Endometrial microvascular endothelial cells (primary cell): ENCODE measurements around the gene FAS. TPM values are rescaled to one million over a fixed set of nuclear protein-coding genes. Genes with fewer than 3 reads are reported as not detected.
"Not testable (repeated sequence)": the region's sequence is repeated elsewhere in the genome, so short reads cannot be mapped to it uniquely, and the experiment has no call there.

Source experiments
- in situ Hi-C: cut with HindIII; loops from 2 replicates; pipeline ENCODE4 v1.10.0; 2017; ENCODE audit warnings: low sequenced_read_pairs, low pct_unique_long_range_greater_than_20kb; ENCODE audit errors: inconsistent ontology term
- total RNA-seq: library from RNA; depleted of rRNA; stranded (reverse); fragments of >200 nt; gene quantifications from one replicate; pipeline ENCODE4 v1.2.3, GENCODE V29; 2015; ENCODE audit errors: inconsistent ontology term

FAS gene
- total RNA-seq, 1 donor from 2014 or later = 5.8 TPM

DNA sequence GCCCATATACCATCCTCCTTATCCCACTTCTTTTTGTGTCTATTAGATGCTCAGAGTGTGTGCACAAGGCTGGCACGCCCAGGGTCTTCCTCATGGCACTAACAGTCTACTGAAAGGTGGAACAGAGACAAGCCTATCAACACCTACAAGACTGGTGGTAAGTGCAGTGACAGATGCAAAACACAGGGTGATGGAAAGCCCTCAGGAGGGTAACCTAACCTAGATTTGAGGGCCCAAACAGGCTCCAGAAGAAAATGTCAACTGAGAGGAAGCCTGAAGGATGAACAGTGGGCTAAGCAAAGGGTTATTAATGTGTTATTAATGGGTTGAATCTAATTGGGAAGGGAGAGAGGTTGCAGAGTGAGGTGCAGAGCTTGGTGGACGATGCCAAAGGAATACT lies 1.2 kb upstream of the FAS start:
- in situ Hi-C loops = no loop called here

GRCh38 chr10:88989824-88990383 lies 694 bp upstream of the FAS start:
- in situ Hi-C loops = no loop called here

GRCh38 chr10:88991161-88991898 lies 732 bp downstream of the FAS start:
- in situ Hi-C loops = no loop called here

- in situ Hi-C loops = no loop called here
Observed at GRCh38 chr10:88991899-88992320, 1.3 kb downstream of the FAS start.

DNA sequence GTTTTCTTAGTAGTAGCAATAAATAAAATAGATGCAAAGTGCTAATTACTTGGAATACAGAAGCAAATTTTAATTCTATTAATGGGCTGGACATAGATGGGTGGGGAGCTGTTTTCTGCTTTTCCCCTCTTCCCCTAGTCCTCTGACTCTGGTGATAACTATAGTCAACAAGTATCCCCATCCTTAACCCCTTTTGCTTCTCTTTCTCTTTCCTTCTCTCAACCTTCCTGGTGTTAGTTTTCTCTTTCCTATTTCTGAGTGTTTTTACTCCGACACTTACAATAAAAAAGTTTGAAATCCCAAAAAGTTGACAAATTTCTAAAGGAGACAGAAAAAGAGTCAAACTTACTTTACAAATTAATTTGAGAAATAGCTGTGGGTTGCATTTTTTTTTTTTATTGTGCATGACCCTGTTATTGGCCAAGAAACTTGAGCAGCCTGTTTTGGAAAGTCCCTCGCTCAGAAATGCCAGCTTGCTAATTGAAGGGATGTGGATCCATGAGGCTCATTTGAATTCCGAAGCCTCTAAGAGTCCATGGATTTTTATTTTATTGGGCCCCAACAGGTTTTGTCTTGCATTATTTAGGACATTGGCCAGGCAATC lies 2.4 kb downstream of the FAS start:
- in situ Hi-C loops = no loop called here

GRCh38 chr10:88994019-88994418 lies 3.4 kb downstream of the FAS start:
- in situ Hi-C loops = no loop called here

DNA sequence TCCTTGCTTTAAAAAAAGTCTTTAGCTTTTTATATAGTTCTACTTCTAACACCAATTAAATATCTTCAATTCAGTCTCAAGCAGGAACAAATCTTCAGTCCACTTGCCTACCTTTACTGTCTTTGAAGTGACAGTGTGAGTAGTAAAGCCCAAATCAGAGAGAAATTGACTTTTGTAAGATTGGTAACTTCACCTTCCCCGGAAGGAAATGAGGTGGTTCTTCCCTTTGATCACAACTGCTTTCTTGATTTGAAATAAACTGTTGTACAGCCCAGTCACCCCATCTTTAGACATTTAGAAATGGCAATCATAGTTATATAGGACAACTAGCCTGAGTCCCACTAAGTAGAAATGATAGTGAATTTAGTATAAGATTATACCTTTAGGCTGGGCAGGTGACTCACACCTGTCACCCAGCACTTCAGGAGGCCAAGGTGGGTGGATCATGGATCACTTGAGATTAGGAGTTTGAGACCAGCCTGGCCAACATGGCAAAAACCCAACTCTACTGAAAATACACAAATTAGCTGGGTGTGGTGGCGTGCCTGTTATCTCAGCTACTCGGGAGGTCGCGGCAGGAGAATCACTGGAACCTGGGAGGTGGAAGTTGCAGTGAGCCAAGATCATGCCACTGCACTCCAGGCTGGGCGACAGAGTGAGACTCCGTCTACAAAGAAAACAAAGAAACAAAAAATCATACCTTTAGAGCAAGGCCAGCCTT lies 4.7 kb downstream of the FAS start:
- in situ Hi-C loops = no loop called here

- in situ Hi-C loops = no loop called here
Observed at GRCh38 chr10:88996927-88997326, 6.3 kb downstream of the FAS start.

DNA sequence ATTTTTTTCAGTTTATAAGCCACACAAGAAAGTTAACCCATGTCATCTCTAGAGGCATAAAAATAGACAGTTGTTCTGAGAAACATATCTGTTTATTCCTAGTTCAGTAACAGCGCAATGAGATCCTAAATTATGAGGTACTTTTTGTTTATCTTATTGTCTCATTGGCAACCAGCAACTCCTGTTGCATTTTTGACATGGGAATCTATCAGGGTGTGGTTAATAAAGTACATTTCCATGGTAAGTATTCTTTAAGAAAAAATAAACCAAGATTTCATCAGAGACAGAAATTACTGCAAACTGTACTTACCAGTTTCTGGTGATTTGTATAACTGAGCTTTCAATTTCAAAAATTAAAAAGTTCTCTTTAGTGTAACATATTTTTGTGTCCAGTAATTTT lies 9.0 kb downstream of the FAS start:
- in situ Hi-C loops = no loop called here

DNA sequence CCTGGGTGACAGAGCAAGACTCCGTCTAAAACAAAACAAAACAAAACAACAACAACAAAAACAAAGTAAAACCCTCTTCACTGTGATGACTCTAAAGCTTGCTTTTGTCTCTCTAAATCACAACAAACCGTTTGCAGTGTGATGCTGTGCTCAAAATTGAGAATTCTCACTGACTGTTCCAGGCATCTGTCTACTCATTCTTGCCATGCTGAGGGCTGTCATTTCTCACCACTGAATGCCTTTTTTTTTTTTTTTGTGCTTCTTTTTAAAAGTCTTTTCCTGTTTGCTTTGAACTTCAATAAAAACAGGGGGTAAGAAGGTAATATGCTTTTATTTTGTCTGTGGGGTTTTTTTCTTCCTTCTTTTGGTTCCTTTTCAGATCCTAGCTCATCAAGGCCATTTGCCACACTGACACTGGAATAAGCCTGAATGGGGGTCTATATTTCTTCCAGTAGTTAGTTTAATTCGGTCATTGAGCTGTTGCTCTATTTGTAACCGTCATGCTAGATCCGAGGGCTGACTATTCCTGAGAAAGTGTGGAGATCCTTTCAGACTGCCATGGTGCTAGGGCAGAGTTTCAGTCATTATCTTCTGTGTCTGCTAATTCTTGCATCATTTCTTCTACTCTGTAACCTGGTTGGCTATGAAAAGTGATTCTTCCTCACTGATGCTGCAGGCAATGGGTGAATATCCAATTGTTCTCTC lies 10.6 kb downstream of the FAS start:
- in situ Hi-C loops = no loop called here

- in situ Hi-C loops = no loop called here
Observed at GRCh38 chr10:89001729-89002072, 11.1 kb downstream of the FAS start.

GRCh38 chr10:89002226-89002978 lies 11.8 kb downstream of the FAS start:
- in situ Hi-C loops = no loop called here

DNA sequence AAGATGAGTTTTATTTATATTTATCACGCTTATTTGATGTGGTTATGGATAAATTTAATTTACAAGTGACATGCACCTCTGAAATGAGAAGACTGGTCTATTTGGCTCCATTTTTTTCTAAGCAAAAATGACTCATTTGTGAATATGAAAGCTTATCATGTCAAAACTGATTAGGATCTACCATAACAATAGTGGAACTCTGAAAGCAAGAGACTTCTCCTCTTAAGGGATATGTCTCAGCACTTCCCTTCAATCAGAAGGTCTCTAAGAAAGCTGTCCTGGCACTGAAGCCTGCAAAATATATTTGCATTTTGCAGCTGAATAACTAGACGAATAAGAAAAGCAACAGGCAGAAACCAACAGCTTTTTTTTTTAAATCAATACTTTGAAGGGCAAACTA lies 12.7 kb downstream of the FAS start:
- in situ Hi-C loops = no loop called here

GRCh38 chr10:89007129-89007893 lies 16.7 kb downstream of the FAS start:
- in situ Hi-C loops = no loop called here

GRCh38 chr10:89018700-89019346 lies 28.2 kb downstream of the FAS start:
- in situ Hi-C loops = not testable (repeated sequence)

DNA sequence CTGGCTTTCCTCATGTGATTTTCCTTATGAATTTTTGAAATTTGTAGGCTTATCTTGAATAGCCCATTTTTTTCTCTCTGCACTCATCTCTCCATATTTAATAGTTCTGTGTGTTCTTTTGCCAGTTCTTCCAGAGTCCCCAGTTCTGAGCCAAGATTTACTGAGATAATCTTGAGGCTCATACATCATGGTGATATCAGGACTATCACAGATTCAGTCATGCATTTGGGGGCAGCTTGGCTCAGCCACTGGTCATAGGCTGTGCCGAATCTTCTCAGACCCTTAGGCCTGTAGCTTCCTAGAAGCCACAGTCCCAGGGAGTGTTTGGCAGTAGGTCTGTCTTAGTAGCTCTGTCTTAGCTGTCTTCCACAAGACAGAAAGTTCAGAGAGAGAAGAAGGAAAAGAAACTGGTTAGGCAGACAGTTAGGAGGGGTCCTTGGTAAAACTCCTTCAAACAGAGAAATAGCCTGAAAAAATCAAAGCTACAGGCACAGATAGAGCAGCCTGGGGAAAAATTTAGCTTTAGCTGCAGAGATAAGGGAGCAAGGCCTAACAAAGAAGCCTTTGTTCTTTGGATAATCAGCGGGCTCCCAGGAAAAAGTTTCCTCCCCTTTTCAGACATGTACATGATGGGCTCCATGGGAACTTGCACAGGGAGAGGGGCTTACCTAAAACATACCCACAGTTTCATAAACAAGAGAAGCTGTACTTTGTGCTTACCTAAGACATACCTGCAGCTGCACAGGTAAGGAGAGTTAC lies 29.1 kb downstream of the FAS start:
- in situ Hi-C loops = no loop called here

GRCh38 chr10:89021526-89021925 lies 30.9 kb downstream of the FAS start:
- in situ Hi-C loops = not testable (repeated sequence)
